Ovary (tissue), 9 donors: ENCODE results near the gene SLC7A11. TPM values are rescaled to one million over a fixed set of nuclear protein-coding genes. Genes with fewer than 3 reads are reported as not detected.
"Not testable (repeated sequence)": the region's sequence is repeated elsewhere in the genome, so short reads cannot be mapped to it uniquely, and the experiment has no call there.

Experiments
- DNase-seq, 5 donors: peaks; one replicate each; pipeline ENCODE4 v3.0.0-alpha.2; 2019 to 2020
- H3K27ac ChIP-seq, 2 donors: fragments of 200-600 bp; one replicate each; pipeline versions ENCODE4 v1.5.1 to v1.8.0; 2019 to 2022
- H3K27me3 ChIP-seq: fragments of 200-600 bp; one replicate; pipeline ENCODE4 v1.8.0; 2022
- H3K36me3 ChIP-seq: fragments of 200-600 bp; sonication (generic); one replicate; pipeline ENCODE4 v1.5.1; 2019
- H3K4me1 ChIP-seq: one replicate; pipeline ENCODE4 v1.8.1; 2013; ENCODE audit warnings: mild to moderate bottlenecking, moderate library complexity; ENCODE audit not compliant: insufficient read depth
- H3K4me3 ChIP-seq: fragments of 200-600 bp; sonication (generic); one replicate; pipeline ENCODE4 v1.5.1; 2017
- H3K9me3 ChIP-seq, 2 donors: fragments of 200-600 bp in 1 of 2; sonication (generic) in 1 of 2; one replicate each; pipeline versions ENCODE4 v1.5.1 to v1.8.1; 2013 to 2019; ENCODE audit warnings: mild to moderate bottlenecking in 1 of 2, moderate library complexity in 1 of 2
- EP300 ChIP-seq: sonication (generic); formaldehyde crosslinking; IDR thresholded peaks from one replicate; pipeline ENCODE4 v1.6.1; 2017; ENCODE audit warnings: antibody characterized with exemption
- POLR2A ChIP-seq: fragments of 450-650 bp; IDR thresholded peaks from one replicate; pipeline ENCODE4 v1.6.1; 2017; ENCODE audit warnings: antibody characterized with exemption, mild to moderate bottlenecking, moderate library complexity
- WGBS, 3 donors: extraction: QIAGEN DNeasy Blood & Tissue Kit in 1 of 3; methylation state at CpG; one replicate each; pipeline versions ENCODE4 v1.1.5 to v1.1.7; 2013 to 2017; 5-methylcytosine and 5-hydroxymethylcytosine counted together
- intact Hi-C, 4 donors: fragments of 100-400 bp; cut with DNase I; formaldehyde crosslinking; loops; one replicate each; pipeline versions ENCODE4 v1.11.0 to v1.15.1; 2022 to 2023
- polyA plus RNA-seq, 2 donors: library from polyadenylated mRNA; stranded (reverse); fragments of 200-250 nt in 1 of 2; fragments of 350-450 nt in 1 of 2; fragmentation: Illumina TruSeq in 1 of 2; extraction: RNeasy Lipid Tissue Mini Kit (QIAGEN cat#74804) in 1 of 2; gene quantifications; one replicate each; pipeline ENCODE4 v1.2.3, GENCODE V29; 2013 to 2014
- total RNA-seq, 7 donors: library from RNA; depleted of rRNA in 2 of 7; stranded (reverse); fragments of >200 nt in 2 of 7; fragmentation: NEBNext Ultra II Directional in 3 of 7; extraction: Animal tissue kit (Norgen Biotek cat#: 25700) in 3 of 7; gene quantifications; one replicate each; pipeline versions ENCODE4 v1.1.0 to v1.2.4, GENCODE V29; 2016 to 2023
- TF ChIP-seq, protein P1 (sequence below), 3 donors: fragments of 450-650 bp in 2 of 3; fragments of 200-600 bp in 1 of 3; IDR thresholded peaks; one replicate each; pipeline versions ENCODE4 v1.5.1 to v1.8.0; 2016 to 2022; ENCODE audit warnings: antibody characterized with exemption in 3 of 3, mild to moderate bottlenecking in 1 of 3
- donor health status: DM: no; HTN: no; CAD: no; lungs with moderate emphysema.
- donor health status: DM: no; HTN: no; CAD: no.
- donor health status: Bipolar disorder and iron deficiency.
- donor health status: DM: yes; HTN: yes; CAD: no.
- donor health status: DM: no; HTN: no; CAD: no.
- donor health status: DM: yes; HTN: yes; CAD: no.

SLC7A11 gene
- total and polyA plus RNA-seq, 9 donors, result 0.05 to 18.1 (median 0.95) TPM

DNA sequence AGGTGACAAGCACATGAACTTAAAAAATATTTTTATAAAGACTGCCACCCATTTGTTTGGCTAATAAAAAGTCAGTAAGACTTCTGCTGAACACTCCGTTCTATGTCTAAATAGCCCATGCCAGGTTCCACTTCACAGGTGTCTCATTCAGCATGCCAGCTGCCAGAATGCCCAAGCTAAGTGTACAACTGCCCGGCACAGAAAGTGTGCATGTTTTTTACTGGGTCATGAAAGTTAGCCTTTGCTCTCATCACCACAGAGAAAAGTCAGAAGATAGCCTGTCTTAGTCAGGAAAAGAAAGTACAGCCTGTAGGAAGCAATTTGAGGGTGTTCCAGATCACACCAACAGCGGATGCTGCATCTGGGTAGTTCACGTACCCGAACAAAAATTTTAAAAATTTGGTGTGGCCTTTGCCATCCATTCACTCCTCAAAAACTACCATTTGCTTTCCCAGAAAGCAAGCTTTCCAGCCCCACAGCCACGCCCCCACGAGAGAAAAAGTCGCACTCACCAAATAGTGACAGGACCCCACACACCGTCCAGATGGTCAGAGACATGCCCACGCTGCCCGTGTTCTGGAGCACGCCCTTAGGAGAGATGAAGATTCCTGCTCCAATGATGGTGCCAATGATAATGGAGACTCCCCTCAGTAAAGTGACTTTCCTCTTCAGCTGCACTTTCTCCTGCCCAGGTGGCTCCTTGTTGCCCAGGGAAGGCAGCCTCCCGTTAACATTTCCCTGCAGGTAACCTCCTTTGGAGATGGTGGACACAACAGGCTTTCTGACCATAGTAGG is 671 bp downstream of the SLC7A11 start:
- Histone ChIP-seq H3K4me3 (no peak overlapping the region), H3K9me3 (no peaks in the 10 kb centered on the region), H3K27me3 (no peaks in the 10 kb centered on the region), H3K27ac (no peak overlapping the region), H3K36me3 (no peaks in the 10 kb centered on the region), H3K4me1 (no peaks in the 10 kb centered on the region)
- WGBS, 3 donors, result 42 to 67% (median 56%) methylated on average over 13 of the region's 13 CpGs
- no peak for TF ChIP-seq EP300
- no peak for TF ChIP-seq POLR2A
- TF ChIP-seq, protein P1, sequence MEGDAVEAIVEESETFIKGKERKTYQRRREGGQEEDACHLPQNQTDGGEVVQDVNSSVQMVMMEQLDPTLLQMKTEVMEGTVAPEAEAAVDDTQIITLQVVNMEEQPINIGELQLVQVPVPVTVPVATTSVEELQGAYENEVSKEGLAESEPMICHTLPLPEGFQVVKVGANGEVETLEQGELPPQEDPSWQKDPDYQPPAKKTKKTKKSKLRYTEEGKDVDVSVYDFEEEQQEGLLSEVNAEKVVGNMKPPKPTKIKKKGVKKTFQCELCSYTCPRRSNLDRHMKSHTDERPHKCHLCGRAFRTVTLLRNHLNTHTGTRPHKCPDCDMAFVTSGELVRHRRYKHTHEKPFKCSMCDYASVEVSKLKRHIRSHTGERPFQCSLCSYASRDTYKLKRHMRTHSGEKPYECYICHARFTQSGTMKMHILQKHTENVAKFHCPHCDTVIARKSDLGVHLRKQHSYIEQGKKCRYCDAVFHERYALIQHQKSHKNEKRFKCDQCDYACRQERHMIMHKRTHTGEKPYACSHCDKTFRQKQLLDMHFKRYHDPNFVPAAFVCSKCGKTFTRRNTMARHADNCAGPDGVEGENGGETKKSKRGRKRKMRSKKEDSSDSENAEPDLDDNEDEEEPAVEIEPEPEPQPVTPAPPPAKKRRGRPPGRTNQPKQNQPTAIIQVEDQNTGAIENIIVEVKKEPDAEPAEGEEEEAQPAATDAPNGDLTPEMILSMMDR (IDR thresholded peaks at IDR 0.05), result no peak
- intact Hi-C loops, result no loop called here
- DNase-seq, result peak in 1 of 5 donors; percentile 14

DNA sequence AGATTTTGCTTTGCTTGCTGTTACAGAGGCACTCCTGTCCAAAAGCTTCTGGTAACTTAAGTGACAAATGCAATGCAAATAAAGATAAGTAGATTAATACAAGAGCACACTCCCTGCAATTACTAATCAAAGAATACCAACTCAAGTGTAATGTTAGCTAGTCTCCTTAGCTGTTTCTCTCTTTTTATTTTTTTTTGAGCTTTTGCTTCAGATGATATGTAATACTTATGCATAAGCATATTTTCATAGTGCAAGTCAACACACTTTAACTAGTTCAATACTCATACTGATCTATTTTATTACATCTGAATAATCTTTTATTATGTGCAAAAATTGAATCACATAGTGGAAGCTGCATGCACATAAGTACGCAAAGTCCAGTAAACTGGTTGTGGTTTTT is 2.7 kb downstream of the SLC7A11 start:
- 0% methylated on average over 1 of the region's 1 CpG for WGBS, 3 donors

DNA sequence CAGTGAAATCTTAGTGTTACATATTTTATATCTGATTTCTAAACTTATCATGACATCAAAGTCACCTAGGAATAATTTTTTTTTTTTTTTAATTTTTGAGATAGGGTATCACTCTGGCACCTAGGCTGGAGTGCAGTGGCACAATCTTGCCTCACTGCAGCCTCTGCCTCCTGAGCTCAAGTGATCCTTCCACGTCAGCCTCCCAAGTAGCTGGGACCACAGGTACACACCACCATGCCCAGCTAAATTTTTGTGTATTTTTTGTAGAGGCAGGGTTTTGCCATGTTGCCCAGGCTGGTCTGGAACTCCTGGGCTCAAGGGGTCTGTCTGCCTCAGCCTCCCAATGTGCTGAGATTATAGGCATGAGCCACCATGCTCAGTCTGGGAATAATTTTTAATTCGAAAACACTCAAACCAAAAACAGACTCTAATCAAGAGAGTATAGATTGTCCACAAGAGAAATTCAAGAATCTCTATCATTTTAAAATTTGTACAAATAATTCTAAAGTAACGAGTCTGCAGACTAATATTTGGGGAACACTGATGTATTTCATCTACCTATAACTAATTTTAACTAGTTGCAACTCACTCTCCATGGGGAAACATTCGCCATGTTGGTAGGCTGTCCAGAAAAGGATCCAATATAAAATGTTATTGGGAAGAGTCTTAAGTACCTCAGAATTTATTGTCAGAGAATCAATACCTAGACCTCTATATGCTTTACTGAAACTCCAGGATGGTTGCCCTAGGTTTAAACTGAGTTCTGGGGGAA is 3.4 kb downstream of the SLC7A11 start:
- no peaks in the 10 kb centered on the region for H3K27me3 ChIP-seq
- H3K4me3 ChIP-seq, result no peak overlapping the region
- intact Hi-C loops, result no loop called here
- no peaks in the 10 kb centered on the region for H3K36me3 ChIP-seq
- no peaks in the 10 kb centered on the region for H3K9me3 ChIP-seq
- TF ChIP-seq EP300, result no peak
- TF ChIP-seq POLR2A, result no peak
- TF ChIP-seq, protein P1 (IDR thresholded peaks at IDR 0.05), result no peak
- DNase-seq, result no peak
- no peaks in the 10 kb centered on the region for H3K4me1 ChIP-seq
- 92 to 94% (median 94%) methylated on average over 4 of the region's 4 CpGs for WGBS, 3 donors
- no peak overlapping the region for H3K27ac ChIP-seq

More for the DNA sequence above, 2.7 kb downstream of the SLC7A11 start:
- Histone ChIP-seq H3K4me3 (no peak overlapping the region), H3K4me1 (no peaks in the 10 kb centered on the region), H3K27me3 (no peaks in the 10 kb centered on the region), H3K27ac (no peak overlapping the region), H3K9me3 (no peaks in the 10 kb centered on the region), H3K36me3 (no peaks in the 10 kb centered on the region)
- DNase-seq, result no peak
- intact Hi-C loops, result no loop called here
- TF ChIP-seq, protein P1 (IDR thresholded peaks at IDR 0.05), result no peak
- no peak for TF ChIP-seq EP300

DNA sequence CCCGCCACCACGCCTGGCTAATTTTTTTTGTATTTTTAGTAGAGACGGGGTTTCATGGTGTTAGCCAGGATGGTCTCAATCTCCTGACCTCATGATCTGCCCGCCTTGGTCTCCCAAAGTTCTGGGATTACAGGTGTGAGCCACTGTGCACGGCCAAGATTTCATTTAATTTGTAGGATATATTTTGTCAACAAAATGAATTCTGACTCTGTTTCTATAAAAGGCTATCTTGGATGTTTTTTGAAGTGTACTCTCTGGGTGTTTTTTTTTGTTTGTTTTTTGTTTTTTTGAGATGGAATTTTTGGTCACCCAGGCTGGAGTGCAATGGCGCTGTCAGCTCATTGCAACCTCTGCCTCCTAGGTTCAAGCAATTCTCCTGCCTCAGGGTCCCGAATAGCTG is 5.0 kb downstream of the SLC7A11 start:
- 94 to 96% (median 95%) methylated on average over 7 of the region's 7 CpGs for WGBS, 3 donors
- H3K36me3 ChIP-seq, DNase-seq, H3K27ac ChIP-seq, H3K27me3 ChIP-seq, H3K4me1 ChIP-seq, H3K9me3 ChIP-seq, H3K4me3 ChIP-seq, intact Hi-C loops: not testable (repeated sequence)

DNA sequence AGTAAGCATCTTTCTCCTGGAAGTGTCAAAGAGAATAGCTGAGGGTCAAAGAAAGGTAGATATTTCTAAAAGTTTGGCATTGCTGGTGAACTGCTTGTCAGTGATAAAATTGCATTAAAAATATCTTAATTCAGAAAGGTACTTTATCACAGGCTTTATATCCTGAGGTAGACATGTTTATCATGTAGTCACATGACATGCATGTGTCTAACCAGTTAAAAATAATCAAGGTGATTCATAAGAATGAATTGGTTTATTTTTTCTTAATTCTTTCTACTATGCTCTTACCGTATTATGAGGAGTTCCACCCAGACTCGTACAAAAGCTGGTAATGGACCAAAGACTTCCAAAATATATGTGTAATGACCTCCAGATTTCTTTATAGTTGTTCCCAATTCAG is 6.1 kb downstream of the SLC7A11 start:
- TF ChIP-seq, protein P1 (IDR thresholded peaks at IDR 0.05), result no peak
- TF ChIP-seq POLR2A (no peak), EP300 (no peak)
- Histone ChIP-seq H3K4me3 (no peak overlapping the region), H3K36me3 (no peaks in the 10 kb centered on the region), H3K27ac (no peak overlapping the region), H3K4me1 (no peaks in the 10 kb centered on the region), H3K9me3 (no peaks in the 10 kb centered on the region), H3K27me3 (no peaks in the 10 kb centered on the region)
- DNase-seq, result no peak
- WGBS, 3 donors, result 74 to 88% (median 84%) methylated on average over 2 of the region's 2 CpGs
- intact Hi-C loops, result no loop called here
